Activated T-cell treated with anti-CD3 and anti-CD28 coated beads for 24 hours (primary cell): Measurements from ENCODE around the gene SASH1.

Experiments
- DNase-seq: peaks from one replicate; pipeline ENCODE4 v3.0.0-alpha.2; 2020; ENCODE audit warnings: low read depth

SASH1 gene

DNA sequence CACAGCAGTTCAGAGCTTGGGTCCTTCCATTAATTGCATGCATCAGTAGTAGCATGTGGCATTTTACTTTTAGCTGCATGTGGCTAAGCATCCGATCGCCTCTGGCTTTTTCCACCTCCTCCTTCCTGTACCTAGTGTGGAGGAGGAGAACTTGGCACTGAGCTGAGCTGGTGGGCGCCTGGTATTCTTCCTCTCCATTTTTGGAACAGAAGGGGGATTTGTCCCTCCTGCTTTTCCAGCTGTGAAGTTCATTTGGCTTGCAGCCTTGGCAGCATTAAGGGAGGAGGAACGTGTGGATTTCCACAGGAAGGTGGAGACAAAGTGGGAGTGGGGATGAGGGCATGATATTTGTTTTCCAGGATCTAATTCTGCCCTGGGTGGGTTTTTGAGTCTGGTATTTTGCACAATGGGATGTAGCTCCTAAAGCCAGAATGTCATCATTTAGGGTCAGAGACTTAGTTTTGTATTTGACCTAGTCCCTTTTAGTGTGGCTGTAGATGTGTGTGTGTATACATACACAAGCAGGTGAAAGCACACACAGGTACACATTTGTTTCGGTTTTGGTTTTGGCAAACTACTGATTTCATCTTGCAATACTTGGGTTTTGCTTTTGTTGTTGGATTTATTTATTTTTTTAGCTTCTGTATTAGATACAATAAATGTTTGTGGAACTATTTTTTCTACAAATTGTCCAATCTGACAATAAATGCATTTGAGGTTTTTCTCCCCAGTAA is 90.0 kb downstream of the SASH1 start:
- DNase-seq, result no peak

- DNase-seq, result no peak
These were observed 92.7 kb downstream of the SASH1 start for GRCh38 chr6:148435386-148435785.

GRCh38 chr6:148436466-148436865 is 93.8 kb downstream of the SASH1 start:
- DNase-seq, result no peak

GRCh38 chr6:148438632-148439031 is 96.0 kb downstream of the SASH1 start:
- DNase-seq, result no peak

- DNase-seq, result no peak
These were observed 97.4 kb downstream of the SASH1 start for GRCh38 chr6:148440016-148440415.

DNA sequence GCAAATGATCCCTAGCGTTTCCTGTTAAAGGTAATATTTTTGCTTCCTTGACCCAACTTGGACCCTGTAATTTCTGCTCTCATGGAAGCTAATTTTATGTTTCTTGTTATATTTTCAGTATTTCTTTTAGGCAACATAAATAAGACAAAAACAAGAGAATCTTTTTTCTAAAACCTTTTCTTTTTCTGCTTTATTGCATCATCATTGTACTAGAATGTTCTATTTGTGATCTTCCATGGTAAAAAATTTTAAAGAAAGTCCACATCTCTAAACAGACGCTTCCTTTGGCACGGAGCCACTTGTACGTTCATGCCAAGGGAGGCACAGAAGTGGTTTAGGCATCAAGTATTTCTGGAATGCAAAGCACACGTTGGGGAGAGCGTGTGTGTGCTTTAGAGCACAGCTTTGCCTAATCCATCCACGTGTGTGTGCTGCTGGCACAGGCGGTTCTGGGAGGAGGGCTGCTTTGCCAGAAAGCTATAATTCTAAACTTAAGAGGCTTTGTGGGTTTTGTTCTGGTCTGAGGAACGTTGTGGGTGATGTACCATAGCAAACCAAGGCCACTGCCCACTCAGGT is 98.3 kb downstream of the SASH1 start:
- no peak for DNase-seq

GRCh38 chr6:148441454-148441911 is 98.8 kb downstream of the SASH1 start:
- DNase-seq, result no peak

DNA sequence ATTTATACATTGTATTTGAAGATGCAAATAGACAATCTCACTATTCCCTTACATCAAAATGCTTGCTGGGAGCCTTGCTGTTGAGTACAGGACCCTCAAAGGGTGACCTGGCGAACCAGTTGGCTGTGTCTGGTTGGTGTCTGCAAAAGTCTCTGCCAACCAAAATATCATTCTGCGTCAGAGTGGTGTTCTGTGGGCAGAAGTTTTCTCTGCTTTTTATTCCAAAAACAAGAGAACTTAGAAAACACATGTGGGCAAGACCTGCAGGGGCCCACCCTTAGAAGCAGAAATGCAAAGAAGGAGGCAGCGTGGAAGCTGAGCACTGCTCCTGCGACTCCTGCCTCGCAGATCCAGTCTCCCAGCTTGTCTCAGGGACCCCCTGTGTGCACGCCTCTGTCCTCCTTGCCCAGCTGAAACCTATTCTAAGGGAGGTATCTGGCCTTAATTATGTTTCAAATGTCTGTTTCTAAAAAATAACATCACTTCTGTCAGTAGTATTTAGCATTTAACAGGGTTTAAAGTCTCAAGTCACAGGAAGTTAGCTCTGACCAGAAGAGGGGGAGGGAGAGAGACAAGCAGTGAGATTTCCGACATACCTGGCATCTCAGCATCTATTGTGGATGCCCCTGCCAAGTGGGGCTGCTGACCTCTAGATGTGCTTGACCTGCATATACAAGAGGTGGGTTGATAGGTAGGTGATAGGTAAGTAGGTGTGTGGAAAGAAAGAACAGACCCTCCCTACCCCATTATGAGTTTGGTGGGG is 101.3 kb downstream of the SASH1 start:
- DNase-seq, result no peak

DNA sequence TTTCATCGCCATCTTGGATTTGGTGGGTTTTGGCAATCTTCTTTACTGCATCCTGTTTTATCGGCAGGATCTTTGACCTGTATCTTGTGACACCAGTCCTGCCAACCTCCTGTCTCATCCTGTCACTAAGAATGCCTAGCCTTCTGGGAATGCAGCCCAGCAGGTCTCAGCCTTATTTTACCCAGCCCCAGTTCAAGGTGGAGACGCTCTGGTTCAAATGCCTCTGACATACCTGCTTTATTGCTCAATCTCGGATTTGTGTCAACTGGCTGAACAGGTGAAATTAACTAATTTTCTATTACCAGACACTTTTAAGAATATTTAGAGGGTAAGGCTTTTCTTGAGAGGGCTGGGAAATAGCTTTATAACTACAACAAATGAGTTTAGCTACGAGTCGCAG is 102.5 kb downstream of the SASH1 start:
- DNase-seq, result no peak

DNA sequence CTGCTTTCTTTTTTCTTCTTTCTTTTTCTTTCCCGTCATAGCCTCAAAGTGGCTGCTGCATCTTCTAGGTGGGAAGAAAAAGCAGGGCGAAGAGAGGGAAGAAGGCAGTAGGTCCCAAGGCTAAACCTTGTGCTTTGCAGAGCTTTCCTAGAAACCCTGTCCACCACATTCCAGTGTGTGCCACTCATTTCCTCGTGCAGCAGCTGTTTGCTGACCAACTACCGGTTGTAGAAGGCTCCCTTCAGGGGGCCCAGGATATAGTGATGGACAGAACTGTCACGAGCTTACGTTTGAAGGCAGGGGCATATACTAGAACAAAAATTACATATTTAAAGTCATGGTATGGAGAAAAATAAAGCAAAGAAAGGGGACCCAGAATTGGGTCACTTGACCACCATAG is 103.0 kb downstream of the SASH1 start:
- DNase-seq, result no peak

- DNase-seq, result no peak
These were observed 104.0 kb downstream of the SASH1 start for GRCh38 chr6:148446681-148447080.

DNA sequence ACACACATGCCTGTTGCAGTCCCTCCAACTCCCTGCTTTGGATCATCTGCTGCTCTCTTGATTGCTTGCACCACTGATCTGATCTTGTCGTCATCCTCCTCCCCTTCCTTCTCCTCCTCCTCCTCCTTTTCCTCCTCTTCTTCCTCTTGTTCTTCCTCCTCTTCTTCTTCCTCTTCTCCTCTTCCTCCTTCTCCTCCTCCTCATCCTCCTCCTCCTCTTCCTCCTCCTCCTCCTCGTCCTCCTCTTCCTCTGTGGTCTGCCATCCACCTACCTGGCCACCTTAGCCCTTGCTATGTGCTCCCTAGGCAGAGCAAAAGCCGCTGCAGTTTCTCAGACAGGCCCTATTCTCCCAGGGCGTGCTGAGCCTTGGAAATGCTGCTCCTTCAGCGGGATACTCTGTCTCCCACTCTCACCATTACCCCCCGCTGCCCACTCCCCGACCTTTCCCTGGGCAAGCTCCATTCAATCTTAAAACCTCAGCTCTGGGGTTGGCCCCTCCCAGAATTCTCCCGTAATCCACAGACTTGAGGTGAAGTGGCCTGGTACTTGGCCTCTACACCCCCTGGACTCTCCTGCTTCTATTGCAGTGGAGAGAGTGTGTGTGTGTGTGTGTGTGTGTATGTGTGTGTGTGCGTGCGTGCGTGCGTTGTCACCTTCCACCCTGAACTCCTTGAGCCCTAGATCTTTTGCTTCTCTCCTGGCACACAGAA is 105.0 kb downstream of the SASH1 start:
- no peak for DNase-seq

DNA sequence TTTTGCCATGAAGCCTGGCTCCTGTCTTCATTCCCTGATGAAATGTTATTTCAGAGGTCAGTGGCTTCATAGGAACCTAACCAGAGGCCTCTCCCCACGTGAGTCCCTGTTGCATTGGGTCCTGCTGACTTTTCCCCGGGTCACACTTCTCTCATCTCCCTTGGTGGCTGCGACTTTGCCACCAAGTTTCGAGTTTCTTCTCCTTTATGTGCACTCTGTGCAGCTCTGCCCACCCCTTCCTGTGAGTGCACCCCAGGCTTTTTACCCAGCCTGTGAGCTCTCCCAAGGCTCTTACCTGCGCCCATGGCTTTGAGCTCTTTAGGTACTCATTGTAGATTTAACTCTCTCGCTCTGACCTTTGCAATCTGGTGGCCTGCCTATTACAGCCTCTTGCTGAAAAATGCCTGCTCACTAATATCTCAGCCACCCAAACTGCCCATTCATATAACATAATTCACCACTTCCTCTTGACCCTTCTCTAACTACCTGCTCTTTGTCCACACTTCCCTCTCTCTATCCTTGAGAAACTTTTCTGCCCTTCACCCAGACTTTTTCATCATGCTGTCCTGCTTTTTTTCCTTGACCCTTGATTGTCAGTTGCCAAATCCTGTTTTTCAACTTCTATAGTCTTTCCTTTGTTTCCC is 105.9 kb downstream of the SASH1 start:
- DNase-seq, result no peak

- DNase-seq, result no peak
These were observed 108.2 kb downstream of the SASH1 start for GRCh38 chr6:148450866-148451265.

DNA sequence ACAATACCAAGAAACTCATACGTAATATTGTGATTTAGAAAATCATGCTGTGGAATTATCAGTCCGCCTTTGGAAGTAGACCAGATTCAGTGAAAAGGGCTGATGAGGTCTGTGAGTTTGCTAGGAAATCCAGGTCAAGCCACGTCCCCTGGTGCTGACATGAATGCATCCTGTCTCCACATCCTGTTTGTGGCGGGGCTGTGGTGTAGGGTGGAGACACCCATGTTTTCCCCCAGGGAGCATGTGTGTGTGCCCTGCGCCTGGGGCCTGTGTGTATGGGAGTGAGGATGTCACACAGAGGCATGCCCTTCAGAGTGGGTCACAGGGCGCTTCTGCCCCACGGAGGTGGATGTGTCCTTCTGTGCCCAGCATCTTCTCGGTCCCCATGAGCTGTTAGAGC is 109.1 kb downstream of the SASH1 start:
- no peak for DNase-seq

GRCh38 chr6:148452876-148453275 is 110.2 kb downstream of the SASH1 start:
- no peak for DNase-seq

DNA sequence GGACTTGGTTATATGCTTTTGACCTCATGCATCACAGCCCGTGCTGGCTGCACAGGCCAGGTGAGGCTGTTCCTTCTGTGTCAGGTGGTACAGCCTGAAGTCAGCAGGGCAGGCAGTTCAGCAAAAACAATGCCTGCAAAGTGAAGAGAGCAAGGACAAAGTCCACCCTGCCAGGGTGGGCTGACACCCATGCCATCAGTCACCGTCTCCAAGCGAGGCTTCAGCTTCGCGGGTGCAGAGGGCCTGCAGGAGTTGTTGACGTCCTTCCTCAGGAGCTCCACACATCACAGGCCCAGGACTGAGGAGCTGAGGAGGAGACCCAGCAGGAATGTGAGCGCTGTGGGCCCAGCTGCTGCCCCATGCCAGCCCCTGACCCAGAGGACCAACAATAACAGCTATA is 111.3 kb downstream of the SASH1 start:
- no peak for DNase-seq

DNA sequence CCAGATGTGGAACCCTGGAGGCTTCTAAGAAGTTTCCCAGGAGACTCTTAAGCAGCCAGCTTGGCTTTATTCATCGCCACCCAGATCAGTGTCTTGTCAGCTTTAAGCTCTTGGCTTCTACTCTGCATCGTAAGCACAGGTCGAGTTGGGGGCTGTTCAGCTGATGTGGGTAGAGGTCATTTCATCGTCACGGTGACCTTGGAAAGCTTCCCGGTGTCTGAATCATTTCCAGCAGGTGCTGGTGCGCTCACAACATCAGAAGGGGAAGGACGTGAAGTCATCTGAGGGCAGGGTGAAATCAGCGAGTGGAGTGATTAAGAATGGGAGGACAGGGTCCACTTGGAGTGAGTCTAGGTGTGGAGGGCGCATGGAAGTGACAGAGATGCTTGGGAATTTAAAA is 112.6 kb downstream of the SASH1 start:
- no peak for DNase-seq

DNA sequence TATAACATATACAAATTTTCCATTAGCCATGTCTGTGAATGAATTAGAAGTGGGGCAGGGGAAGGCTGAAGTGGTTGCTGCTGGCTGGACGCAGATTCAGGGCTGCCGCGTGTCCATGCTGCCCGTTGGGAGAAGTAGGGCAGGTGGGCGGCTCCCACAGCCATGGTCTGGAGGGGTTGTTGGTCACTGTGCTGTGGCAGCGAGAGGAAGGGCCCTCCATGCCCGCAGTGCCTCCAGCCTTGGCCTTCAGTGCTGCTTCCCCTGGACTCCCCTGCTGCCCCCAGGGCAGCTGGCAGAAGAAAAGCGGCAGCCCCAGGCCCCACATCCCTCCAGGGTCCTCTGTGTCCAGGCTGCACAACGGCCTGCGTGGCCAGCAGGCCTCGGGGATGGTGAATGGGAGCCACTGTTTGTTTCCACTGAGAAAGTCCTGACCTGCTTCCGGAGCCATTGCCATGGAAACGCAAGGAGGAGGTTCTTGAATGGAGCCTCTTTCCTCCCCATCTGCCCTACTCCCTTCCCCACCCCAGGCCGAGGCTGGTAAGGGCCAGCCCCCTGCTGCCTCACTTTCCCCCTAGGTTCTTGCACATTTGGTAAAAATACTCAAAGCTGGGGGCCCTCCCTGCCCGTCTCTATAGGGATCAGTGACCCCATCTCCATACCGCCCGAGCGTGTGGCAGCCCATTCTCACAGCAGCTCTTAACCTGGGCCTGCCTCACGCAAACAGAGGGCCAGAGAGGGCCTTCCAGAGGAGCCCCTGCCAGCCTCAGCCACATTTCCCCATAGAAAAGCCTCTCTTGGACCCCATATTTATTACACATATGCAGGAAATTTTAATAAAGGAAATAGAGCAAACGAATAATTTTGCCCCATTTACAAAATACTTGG is 113.3 kb downstream of the SASH1 start:
- no peak for DNase-seq

- DNase-seq, result no peak
These were observed 114.7 kb downstream of the SASH1 start for GRCh38 chr6:148457137-148457842.

GRCh38 chr6:148457843-148458159 is 115.2 kb downstream of the SASH1 start:
- DNase-seq, result no peak
